GM18502 (cell line): ENCODE data around the gene NEK7.

Experiments
- ATAC-seq: cut with Tn5 transposase; IDR thresholded peaks from one replicate; pipeline ENCODE4 v1.9.1; 2021; ENCODE audit warnings: mild to moderate bottlenecking; ENCODE audit not compliant: unreplicated experiment, poor library complexity

NEK7 gene

DNA sequence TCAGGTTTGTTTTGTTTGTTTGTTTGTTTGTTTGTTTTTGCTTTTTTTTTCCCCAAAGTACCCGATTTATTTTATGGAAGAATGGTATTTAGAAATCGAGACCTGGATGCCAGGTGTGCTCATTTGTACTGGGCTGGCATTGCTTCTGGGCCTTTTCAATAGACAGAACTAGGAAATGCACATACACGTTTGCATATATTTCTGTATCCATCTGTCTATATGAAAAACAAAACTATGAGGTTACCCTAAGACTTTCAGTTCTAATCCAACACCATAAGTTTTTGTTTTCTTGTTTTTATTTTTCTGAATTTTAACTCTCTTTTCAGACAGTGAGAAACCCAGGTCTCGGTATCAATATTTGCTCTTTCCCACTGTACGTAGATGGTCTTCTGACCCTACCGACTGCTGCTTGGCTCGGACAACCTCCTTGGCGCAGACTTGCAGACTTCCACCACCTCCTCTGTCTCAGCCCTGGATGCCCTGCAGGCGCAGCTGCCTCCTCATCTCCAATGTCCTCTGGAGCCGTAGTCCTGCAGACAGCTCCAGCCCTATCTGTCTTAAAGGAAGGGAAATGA is 171.7 kb downstream of the NEK7 start:
- peak; percentile 45 for ATAC-seq

- no peak for ATAC-seq
Measured at GRCh38 chr1:198330982-198331615, 174.3 kb downstream of the NEK7 start.

DNA sequence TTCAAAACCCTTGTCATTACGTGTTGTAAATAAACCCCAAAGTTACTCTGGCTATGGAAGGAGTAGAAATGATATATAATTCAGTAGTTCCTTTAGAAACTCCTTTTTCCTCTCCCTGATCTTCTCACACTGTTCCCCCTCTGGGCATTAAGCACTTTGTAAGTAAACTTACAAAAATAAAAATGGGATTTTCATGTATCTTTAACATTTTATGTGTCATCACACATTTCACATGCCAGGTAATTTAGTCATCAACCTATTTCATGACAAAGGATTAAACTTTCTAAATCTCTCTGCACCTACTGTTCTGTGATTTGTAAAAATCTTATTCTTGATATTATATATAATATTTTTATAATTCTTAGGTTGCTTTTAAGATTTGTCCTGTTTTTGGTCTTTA is 176.9 kb downstream of the NEK7 start:
- ATAC-seq: no peak

DNA sequence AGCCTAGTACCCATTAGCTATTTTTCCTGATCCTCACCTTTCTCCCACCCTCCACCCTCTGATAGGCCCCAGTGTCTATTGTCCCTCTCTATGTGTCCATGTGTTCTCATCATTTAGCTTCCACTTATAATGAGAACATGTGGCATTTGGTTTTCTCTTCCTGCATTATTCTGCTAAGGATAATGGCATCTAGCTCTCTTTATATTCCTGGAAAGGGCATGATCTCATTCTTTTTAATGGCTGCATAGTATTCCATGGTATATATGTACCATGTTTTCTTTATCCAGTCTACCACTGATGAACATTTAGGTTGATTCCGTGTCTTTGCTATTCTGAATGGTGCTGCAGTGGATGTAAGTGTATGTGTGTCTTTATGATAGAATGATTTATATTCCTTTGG is 178.9 kb downstream of the NEK7 start:
- no peak for ATAC-seq

DNA sequence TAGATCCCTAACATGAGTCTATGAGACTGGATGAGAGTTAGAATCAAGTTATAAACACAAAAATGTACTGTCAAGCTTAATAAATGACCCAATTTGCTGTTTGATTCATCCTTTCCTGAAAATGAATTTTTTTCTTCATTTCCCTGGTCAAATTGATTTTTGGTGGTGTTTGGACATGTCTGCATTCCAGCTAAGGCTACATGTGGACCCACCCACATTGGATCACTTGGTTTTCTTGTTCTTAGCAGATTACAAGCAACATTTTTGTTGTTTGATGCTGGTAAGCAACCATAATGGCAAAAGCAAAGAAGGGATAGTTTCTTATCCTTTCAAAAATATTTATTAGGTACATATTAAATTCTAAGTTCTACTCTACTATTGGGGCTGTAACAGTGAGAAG is 181.1 kb downstream of the NEK7 start:
- ATAC-seq: no peak

GRCh38 chr1:198340139-198340538 is 183.3 kb downstream of the NEK7 start:
- no peak for ATAC-seq

GRCh38 chr1:198346178-198346577 is 189.4 kb downstream of the NEK7 start:
- ATAC-seq: no peak

GRCh38 chr1:198350456-198350855 is 193.7 kb downstream of the NEK7 start:
- ATAC-seq: no peak

- peak; percentile 94 for ATAC-seq
Measured at GRCh38 chr1:198352975-198353695, 196.3 kb downstream of the NEK7 start.

DNA sequence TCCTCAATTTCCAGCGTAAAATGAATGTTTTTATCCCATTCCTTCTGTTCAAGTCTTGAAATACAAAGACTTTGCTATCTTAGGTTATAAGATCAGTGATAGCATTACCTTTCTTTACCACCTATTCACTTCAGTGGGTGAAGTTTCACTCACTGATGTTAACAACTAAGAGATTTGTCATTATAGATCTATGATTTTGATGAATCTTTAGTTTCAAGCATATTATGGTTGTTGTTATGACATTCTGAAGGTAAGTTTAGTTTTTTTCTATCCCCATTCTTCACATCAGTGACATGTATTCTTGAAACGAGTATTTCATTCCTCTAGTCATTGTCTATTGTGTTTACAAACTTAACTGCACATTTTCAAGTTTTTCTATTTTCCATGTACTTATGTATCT is 201.1 kb downstream of the NEK7 start:
- ATAC-seq: no peak

GRCh38 chr1:198359024-198359653 is 202.3 kb downstream of the NEK7 start:
- no peak for ATAC-seq

- ATAC-seq: no peak
Measured at GRCh38 chr1:198360208-198360729, 203.5 kb downstream of the NEK7 start.

GRCh38 chr1:198361237-198361767 is 204.5 kb downstream of the NEK7 start:
- no peak for ATAC-seq

GRCh38 chr1:198363625-198364151 is 206.9 kb downstream of the NEK7 start:
- ATAC-seq: peak; percentile 68

DNA sequence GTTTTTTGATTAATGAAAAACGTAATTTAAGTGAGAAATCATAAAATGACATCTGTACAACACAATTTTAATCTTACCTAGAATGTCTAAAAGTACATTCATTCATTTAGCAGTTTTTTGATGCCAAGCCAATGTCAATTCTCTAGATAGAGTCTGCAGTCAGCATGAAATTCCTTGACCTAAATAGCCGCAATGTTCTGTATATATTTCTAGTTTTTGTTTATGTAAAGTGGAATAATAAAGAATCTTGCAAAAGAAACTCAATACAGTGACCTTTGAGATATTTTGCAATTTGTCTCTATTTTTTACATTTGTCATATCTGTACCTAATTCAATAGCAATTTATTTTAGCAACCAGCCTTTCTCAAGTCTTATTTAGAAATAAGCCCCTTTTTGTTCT is 207.7 kb downstream of the NEK7 start:
- no peak for ATAC-seq

- ATAC-seq: no peak
Measured at GRCh38 chr1:198367296-198367695, 210.5 kb downstream of the NEK7 start.

GRCh38 chr1:198370996-198371395 is 214.2 kb downstream of the NEK7 start:
- ATAC-seq: no peak
